ENCODE measurements around the gene PSMB1. TPM values are rescaled to one million over a fixed set of nuclear protein-coding genes. Genes with fewer than 3 reads are reported as not detected.

The PSMB1 gene
- total RNA-seq, 1 donor from 2014 or later: 420 TPM

DNA sequence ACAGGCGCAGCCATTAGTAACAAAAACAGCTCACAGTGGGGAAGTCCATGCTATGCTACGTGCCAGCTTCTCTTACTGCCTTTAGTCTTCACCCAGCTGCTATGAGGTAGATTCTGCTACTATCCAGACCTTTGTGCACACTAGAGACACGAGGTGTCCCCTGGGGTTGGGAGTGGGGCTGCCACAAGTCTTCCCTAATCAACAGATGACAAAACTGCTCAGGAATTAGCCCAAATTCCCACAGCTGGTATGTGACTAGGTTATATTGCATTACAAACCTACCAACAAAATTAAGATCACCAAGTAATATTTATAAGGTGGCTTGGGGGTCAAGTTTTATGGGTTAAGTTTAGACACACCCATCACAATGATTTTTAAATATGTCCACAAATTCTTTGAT lies 63.3 kb downstream of the PSMB1 start:
- Histone ChIP-seq H3K27me3 (peaks cover 5% of the 10 kb centered on the region), H3K9me3 (ENCODE audit: low read depth) (no peaks in the 10 kb centered on the region), H3F3A (ENCODE audit: low read depth) (no peaks in the 10 kb centered on the region), H3K36me3 (no peaks in the 10 kb centered on the region), H3K4me1 (peaks cover 21% of the 10 kb centered on the region), H3K79me2 (ENCODE audit: low read depth) (no peaks in the 10 kb centered on the region), H3K4me2 (no peak overlapping the region), H4K20me1 (ENCODE audit: low read depth) (no peaks in the 10 kb centered on the region), H2AFZ (replicated peaks) (no peak overlapping the region), H3K9ac (no peak overlapping the region), H3K4me3 (no peak overlapping the region), H3K27ac (no peak overlapping the region)
- DNase-seq (ENCODE audit: low spot score): no peak
- no peak overlapping the region for H3K4me3 Mint-ChIP-seq
- H3K27me3 Mint-ChIP-seq (ENCODE audit: insufficient read depth, low read depth): peaks cover 13% of the 10 kb centered on the region
- TF ChIP-seq EZH2 (IDR thresholded peaks at IDR 0.05) (no peak), EZH2phosphoT487 (IDR thresholded peaks at IDR 0.05) (no peak)
- TF ChIP-seq, protein P1, sequence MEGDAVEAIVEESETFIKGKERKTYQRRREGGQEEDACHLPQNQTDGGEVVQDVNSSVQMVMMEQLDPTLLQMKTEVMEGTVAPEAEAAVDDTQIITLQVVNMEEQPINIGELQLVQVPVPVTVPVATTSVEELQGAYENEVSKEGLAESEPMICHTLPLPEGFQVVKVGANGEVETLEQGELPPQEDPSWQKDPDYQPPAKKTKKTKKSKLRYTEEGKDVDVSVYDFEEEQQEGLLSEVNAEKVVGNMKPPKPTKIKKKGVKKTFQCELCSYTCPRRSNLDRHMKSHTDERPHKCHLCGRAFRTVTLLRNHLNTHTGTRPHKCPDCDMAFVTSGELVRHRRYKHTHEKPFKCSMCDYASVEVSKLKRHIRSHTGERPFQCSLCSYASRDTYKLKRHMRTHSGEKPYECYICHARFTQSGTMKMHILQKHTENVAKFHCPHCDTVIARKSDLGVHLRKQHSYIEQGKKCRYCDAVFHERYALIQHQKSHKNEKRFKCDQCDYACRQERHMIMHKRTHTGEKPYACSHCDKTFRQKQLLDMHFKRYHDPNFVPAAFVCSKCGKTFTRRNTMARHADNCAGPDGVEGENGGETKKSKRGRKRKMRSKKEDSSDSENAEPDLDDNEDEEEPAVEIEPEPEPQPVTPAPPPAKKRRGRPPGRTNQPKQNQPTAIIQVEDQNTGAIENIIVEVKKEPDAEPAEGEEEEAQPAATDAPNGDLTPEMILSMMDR (IDR thresholded peaks at IDR 0.05): no peak
- peaks cover 30% of the 10 kb centered on the region for H3K4me1 Mint-ChIP-seq
- H3K36me3 Mint-ChIP-seq: no peaks in the 10 kb centered on the region
- peaks cover 3% of the 10 kb centered on the region for H3K9me3 Mint-ChIP-seq
- peak overlapping the region; percentile 50 for H3K27ac Mint-ChIP-seq

DNA sequence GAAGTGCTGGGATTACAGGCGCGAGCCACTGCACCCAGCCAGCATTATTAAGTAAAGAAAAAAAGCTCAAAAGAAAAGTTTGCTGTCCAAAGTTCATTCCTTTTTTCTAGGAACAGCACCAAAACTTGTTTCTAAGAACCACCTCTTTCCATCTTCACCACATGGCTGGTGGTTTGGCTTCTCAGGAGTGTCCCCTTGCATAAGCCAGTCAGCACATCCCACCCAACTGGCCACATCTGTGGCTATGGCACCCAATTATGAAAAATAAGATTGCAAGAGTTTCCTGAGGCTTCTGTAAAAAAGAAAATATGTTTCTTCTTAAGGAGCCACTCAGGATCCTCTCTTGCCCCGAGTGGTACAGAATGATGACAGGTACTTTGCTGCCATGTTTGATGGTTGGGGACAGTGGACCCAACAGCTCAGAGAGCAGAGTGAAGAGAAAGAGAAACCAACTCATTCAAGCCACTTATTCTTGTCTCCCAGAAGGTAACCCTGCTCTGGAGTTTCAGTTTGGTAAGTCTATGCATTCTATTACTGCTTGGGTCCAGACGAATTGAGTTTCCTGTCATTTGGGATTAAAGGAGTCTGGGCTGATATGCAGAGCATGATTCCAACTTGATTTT lies 65.3 kb downstream of the PSMB1 start:
- no peaks in the 10 kb centered on the region for H3F3A ChIP-seq (ENCODE audit: low read depth)
- no peaks in the 10 kb centered on the region for H3K36me3 ChIP-seq
- DNase-seq (ENCODE audit: low spot score): no peak
- peak overlapping the region; percentile 24 for H3K27ac Mint-ChIP-seq
- H3K4me3 Mint-ChIP-seq: no peak overlapping the region
- H3K4me3 ChIP-seq: no peak overlapping the region
- no peak overlapping the region for H2AFZ ChIP-seq (replicated peaks)
- peaks cover 33% of the 10 kb centered on the region for H3K4me1 Mint-ChIP-seq
- no peaks in the 10 kb centered on the region for H4K20me1 ChIP-seq (ENCODE audit: low read depth)
- H3K4me1 ChIP-seq: peaks cover 23% of the 10 kb centered on the region
- no peak overlapping the region for H3K9ac ChIP-seq
- peaks cover 5% of the 10 kb centered on the region for H3K9me3 Mint-ChIP-seq
- no peak overlapping the region for H3K27ac ChIP-seq
- peaks cover 13% of the 10 kb centered on the region for H3K27me3 Mint-ChIP-seq (ENCODE audit: insufficient read depth, low read depth)
- H3K36me3 Mint-ChIP-seq: peaks cover 2% of the 10 kb centered on the region
- peaks cover 6% of the 10 kb centered on the region for H3K9me3 ChIP-seq (ENCODE audit: low read depth)
- H3K27me3 ChIP-seq: no peaks in the 10 kb centered on the region
- TF ChIP-seq, protein P1 (IDR thresholded peaks at IDR 0.05): no peak
- TF ChIP-seq EZH2 (IDR thresholded peaks at IDR 0.05) (no peak), EZH2phosphoT487 (IDR thresholded peaks at IDR 0.05) (no peak)
- H3K4me2 ChIP-seq: no peak overlapping the region
- H3K79me2 ChIP-seq (ENCODE audit: low read depth): no peaks in the 10 kb centered on the region

DNA sequence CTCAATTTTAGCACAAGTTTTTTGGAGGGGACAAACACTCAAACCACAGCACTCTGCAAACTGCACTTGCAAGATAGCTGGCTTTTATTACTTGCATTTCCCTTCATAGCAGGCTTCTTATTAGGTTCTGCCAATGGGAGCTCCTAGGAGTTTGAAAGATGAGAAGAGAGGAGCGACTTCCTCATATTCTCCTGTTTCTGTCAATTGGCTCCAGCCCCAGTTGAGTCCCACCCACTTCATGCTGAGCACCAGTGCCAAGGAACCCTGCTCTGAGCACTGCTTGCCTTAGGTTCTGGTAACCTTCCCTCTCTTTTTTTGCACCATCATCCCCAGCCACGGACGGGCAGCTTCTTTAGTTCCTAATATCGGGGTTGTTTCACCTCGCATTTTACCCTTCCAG lies 67.9 kb downstream of the PSMB1 start:
- TF ChIP-seq EZH2phosphoT487 (IDR thresholded peaks at IDR 0.05): no peak
- no peak for TF ChIP-seq EZH2 (IDR thresholded peaks at IDR 0.05)
- TF ChIP-seq, protein P1 (IDR thresholded peaks at IDR 0.05): no peak
- H3F3A ChIP-seq (ENCODE audit: low read depth): no peaks in the 10 kb centered on the region
- Mint-ChIP-seq H3K9me3 (peaks cover 20% of the 10 kb centered on the region), H3K27me3 (ENCODE audit: insufficient read depth, low read depth) (peaks cover 4% of the 10 kb centered on the region), H3K4me3 (no peak overlapping the region), H3K36me3 (peaks cover 6% of the 10 kb centered on the region), H3K4me1 (peaks cover 38% of the 10 kb centered on the region), H3K27ac (peak overlapping the region; percentile 9)
- H2AFZ ChIP-seq (replicated peaks): no peak overlapping the region
- no peak overlapping the region for H3K9ac ChIP-seq
- H3K27ac ChIP-seq: no peak overlapping the region
- H3K4me2 ChIP-seq: peak overlapping the region; percentile 19
- no peaks in the 10 kb centered on the region for H4K20me1 ChIP-seq (ENCODE audit: low read depth)
- peaks cover 32% of the 10 kb centered on the region for H3K4me1 ChIP-seq
- DNase-seq (ENCODE audit: low spot score): no peak
- no peaks in the 10 kb centered on the region for H3K27me3 ChIP-seq
- H3K4me3 ChIP-seq: no peak overlapping the region
- peaks cover 6% of the 10 kb centered on the region for H3K9me3 ChIP-seq (ENCODE audit: low read depth)
- no peaks in the 10 kb centered on the region for H3K79me2 ChIP-seq (ENCODE audit: low read depth)
- H3K36me3 ChIP-seq: no peaks in the 10 kb centered on the region

Other genes starting within 250 kb of the PSMB1 start
- 19.7 and 20.3 TPM in 2 replicates for gene FAM120B, start 246.5 kb downstream of the PSMB1 start, total RNA-seq (ENCODE audit: low replicate concordance)
- 23.0 and 27.1 TPM in 2 replicates for gene TBP, start 1.1 kb upstream of the PSMB1 start, total RNA-seq (ENCODE audit: low replicate concordance)
- gene PDCD2, start 31.3 kb upstream of the PSMB1 start, total RNA-seq (ENCODE audit: low replicate concordance): 95.9 and 96.4 TPM in 2 replicates